Progenitor cell of endocrine pancreas (in vitro differentiated cells): ENCODE results near the gene TNRC6C. TPM values are rescaled to one million over a fixed set of nuclear protein-coding genes. Genes with fewer than 3 reads are reported as not detected.
A peak's percentile ranks its signal among the peaks of the same experiment; 100 is the strongest.
"Not testable (repeated sequence)": the region's sequence is repeated elsewhere in the genome, so short reads cannot be mapped to it uniquely, and the experiment has no call there.

Source experiments
- DNase-seq: peaks from one replicate; pipeline ENCODE4 v3.0.0; 2021; ENCODE audit warnings: low spot score; ENCODE audit not compliant: unreplicated experiment
- H3K27ac Mint-ChIP-seq: 2 replicates; pipeline ENCODE4 v1.8.0; 2021; ENCODE audit warnings: mild to moderate bottlenecking, moderate library complexity, mixed read lengths
- H3K27me3 Mint-ChIP-seq: 2 replicates; pipeline ENCODE4 v1.8.0; 2021; ENCODE audit warnings: mixed read lengths
- H3K36me3 Mint-ChIP-seq: 2 replicates; pipeline ENCODE4 v1.8.0; 2022; ENCODE audit warnings: mixed read lengths; ENCODE audit not compliant: insufficient read depth
- H3K4me1 Mint-ChIP-seq: 2 replicates; pipeline ENCODE4 v1.8.0; 2021; ENCODE audit warnings: low read depth, mixed read lengths
- H3K4me3 Mint-ChIP-seq: 2 replicates; pipeline ENCODE4 v1.8.0; 2021; ENCODE audit warnings: low read depth, mild to moderate bottlenecking, moderate library complexity, mixed read lengths
- H3K9me3 Mint-ChIP-seq: 2 replicates; pipeline ENCODE4 v1.8.0; 2021; ENCODE audit warnings: low read depth, mixed read lengths
- CTCF ChIP-seq: fragments of 200-600 bp; sonication (generic); IDR thresholded peaks from one replicate; pipeline ENCODE4 v1.5.0; 2021; ENCODE audit warnings: antibody characterized with exemption, mild to moderate bottlenecking; ENCODE audit not compliant: unreplicated experiment
- total RNA-seq: library from RNA; stranded (reverse); gene quantifications from 2 replicates; pipeline ENCODE4 v1.2.1, GENCODE V29; 2021

The TNRC6C gene
- total RNA-seq, 1 donor from 2014 or later, result 38.3 TPM

GRCh38 chr17:78137392-78138203, 179.1 kb downstream of the TNRC6C start:
- peaks cover 26% of the 10 kb centered on the region for H3K27me3 Mint-ChIP-seq
- H3K4me1 Mint-ChIP-seq, result peaks cover 2% of the 10 kb centered on the region
- DNase-seq, result no peak
- H3K9me3 Mint-ChIP-seq, result no peaks in the 10 kb centered on the region
- TF ChIP-seq CTCF, result peak; percentile 48
- H3K36me3 Mint-ChIP-seq, result no peaks in the 10 kb centered on the region
- H3K4me3 Mint-ChIP-seq, result no peak overlapping the region
- H3K27ac Mint-ChIP-seq, result no peak overlapping the region

DNA sequence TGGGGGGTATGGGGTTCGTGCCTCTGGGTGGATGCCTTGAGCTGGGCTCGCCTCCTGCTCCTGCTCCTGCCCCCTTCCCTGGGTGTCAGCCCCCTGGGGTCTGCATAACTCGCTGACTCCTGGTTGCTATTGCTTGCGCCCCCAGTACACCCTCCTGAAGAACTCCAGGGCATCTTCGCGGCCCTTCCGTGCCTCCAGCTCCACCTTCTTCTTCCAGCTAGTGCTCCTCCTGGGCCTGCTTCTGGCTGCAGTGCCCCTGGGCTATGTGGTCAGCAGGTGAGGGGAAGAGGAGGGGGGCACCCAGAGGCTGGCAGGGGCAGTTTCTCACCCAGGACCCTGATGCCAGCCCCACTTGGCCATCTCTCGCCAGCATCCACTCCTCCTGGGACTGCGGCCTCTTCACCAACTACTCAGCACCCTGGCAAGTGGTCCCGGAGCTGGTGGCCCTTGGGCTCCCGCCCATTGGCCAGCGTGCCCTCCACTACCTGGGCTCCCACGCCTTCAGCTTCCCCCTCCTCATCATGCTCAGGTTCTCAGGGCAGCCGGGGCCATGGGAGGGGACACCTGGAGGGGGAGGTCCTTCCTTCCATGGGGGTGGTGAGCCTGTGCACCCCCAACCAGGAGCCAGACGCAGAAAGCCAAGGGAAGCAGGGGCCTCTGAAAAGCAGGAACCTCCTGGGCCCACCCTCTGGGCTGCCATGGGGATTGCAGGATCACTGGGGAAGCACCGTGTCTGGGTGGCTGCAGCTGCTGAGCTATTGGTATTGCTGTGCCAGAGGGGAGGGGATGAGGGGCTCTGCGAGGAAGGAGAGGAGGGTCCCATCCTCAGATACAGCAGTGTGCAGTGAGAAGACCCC, 179.9 kb downstream of the TNRC6C start:
- peaks cover 2% of the 10 kb centered on the region for H3K4me1 Mint-ChIP-seq
- DNase-seq, result no peak
- TF ChIP-seq CTCF, result no peak
- H3K4me3 Mint-ChIP-seq, result no peak overlapping the region
- H3K27me3 Mint-ChIP-seq, result peaks cover 26% of the 10 kb centered on the region
- H3K36me3 Mint-ChIP-seq, result no peaks in the 10 kb centered on the region
- no peak overlapping the region for H3K27ac Mint-ChIP-seq
- H3K9me3 Mint-ChIP-seq, result no peaks in the 10 kb centered on the region

DNA sequence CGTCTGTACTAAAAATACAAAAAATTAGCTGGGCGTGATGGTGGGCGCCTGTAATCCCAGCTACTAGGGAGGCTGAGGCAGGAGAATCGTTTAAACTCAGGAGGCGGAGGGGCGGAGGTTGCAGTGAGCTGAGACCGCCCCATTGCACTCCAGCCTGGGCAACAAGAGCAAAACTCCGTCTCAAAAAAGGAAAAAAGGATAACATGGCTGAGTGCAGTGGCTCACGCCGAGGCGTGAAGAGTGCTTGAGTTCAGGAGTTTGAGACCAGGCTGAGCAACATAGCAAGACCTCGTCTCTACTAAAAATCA, 181.3 kb downstream of the TNRC6C start:
- H3K36me3 Mint-ChIP-seq, H3K27ac Mint-ChIP-seq, H3K4me3 Mint-ChIP-seq, H3K4me1 Mint-ChIP-seq, DNase-seq, H3K9me3 Mint-ChIP-seq: not testable (repeated sequence)
- peaks cover 19% of the 10 kb centered on the region for H3K27me3 Mint-ChIP-seq

GRCh38 chr17:78140169-78141051, 181.9 kb downstream of the TNRC6C start:
- no peaks in the 10 kb centered on the region for H3K36me3 Mint-ChIP-seq
- peak; percentile 36 for DNase-seq
- no peak overlapping the region for H3K27ac Mint-ChIP-seq
- no peak overlapping the region for H3K4me3 Mint-ChIP-seq
- peaks cover 17% of the 10 kb centered on the region for H3K27me3 Mint-ChIP-seq
- H3K9me3 Mint-ChIP-seq, result no peaks in the 10 kb centered on the region
- no peak for TF ChIP-seq CTCF
- peaks cover 2% of the 10 kb centered on the region for H3K4me1 Mint-ChIP-seq

- Mint-ChIP-seq H3K9me3 (no peaks in the 10 kb centered on the region), H3K4me1 (peaks cover 2% of the 10 kb centered on the region), H3K27me3 (peaks cover 12% of the 10 kb centered on the region), H3K27ac (no peak overlapping the region), H3K36me3 (no peaks in the 10 kb centered on the region), H3K4me3 (no peak overlapping the region)
- no peak for DNase-seq
- TF ChIP-seq CTCF, result no peak
Measured at GRCh38 chr17:78141437-78142118, 183.1 kb downstream of the TNRC6C start.
